ENCODE measurements around the gene NFIX. TPM values are rescaled to one million over a fixed set of nuclear protein-coding genes. Genes with fewer than 3 reads are reported as not detected.
"Not testable (repeated sequence)": the region's sequence is repeated elsewhere in the genome, so short reads cannot be mapped to it uniquely, and the experiment has no call there.

The NFIX gene
- total and polyA plus RNA-seq, 9 of the 15 experiments (the other 6 are each of a cell fraction or from before 2014, with no cell fraction given), result 0.28 to 26.8 (median 5.4) TPM

DNA sequence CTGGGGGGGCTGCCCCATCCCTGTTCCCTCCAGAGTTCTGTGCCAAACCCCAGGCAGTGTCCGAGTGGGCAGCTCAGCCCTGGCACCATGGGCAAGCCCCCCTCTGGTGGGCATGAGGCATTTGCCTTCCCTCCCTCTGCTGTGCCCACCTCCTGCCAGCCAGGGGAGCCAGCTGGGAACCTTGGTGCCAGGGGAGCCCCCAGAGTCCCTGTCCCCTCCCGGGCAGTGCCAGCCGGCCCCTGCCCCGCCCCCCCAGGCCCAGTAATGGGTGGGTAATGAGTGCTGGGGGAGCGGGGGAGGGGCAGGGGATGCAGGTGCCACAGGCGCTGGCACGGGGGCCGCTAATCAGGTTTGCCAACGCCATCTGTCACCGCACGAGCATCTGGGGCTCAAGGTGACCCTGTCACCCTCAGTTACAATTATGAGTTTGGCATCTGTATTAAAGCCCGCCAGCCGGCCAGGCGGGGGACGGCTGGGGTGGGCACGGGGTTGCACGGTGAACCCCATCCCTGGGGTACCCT, 20.0 kb upstream of the NFIX start:
- Histone ChIP-seq H3K27ac (ENCODE audit: extremely low read depth, low read depth, low read length) (no peak overlapping the region), H4K20me1 (replicated peaks; ENCODE audit: control insufficient read depth, insufficient read depth, low read length) (no peaks in the 10 kb centered on the region), H3K4me2 (ENCODE audit: insufficient read depth, low read length) (no peak overlapping the region), H3K36me3 (ENCODE audit: control insufficient read depth, insufficient read depth, low read length) (no peaks in the 10 kb centered on the region), H3K4me3 (no peak overlapping the region), H3K4me1 (replicated peaks in 1 of 2; ENCODE audit: control insufficient read depth in 2 of 2, insufficient read depth in 2 of 2, low read length in 2 of 2) (peaks cover 8 to 45% of the 10 kb centered on the region in 2 experiments; a peak in 4 of 5 replicates), H3K9me1 (ENCODE audit: control insufficient read depth, insufficient read depth, low read length) (no peaks in the 10 kb centered on the region), H3K79me2 (ENCODE audit: control insufficient read depth, insufficient read depth, low read length) (no peaks in the 10 kb centered on the region), H3K9me3 (replicated peaks; ENCODE audit: control insufficient read depth, insufficient read depth, low read depth, low read length) (no peaks in the 10 kb centered on the region), H2AFZ (ENCODE audit: low read depth, low read length) (no peak overlapping the region), H3K27me3 (ENCODE audit: control insufficient read depth in 2 of 2, insufficient read depth in 2 of 2, low read length in 2 of 2) (no peaks in the 10 kb centered on the region), H3K9ac (ENCODE audit: insufficient read depth in 1 of 2, low read depth in 2 of 2, low read length in 2 of 2) (peak overlapping the region in 1 of 2 experiments; percentile 90; a peak in 2 of 4 replicates)
- peak in 2 of 4 experiments; percentile 2 to 3 for DNase-seq (ENCODE audit: extremely low read depth in 1 of 4, low spot score in 3 of 4)
- no peak for ATAC-seq
- FAIRE-seq, result no peak
- ChIA-PET CTCF (ENCODE audit: low intra/inter-chr PET ratio) (no interaction called here), POLR2A (interaction anchor here (0.9 to 1.7 kb wide), 2 partner anchors 21 to 105 kb away, joined by 4 to 5 read pairs; no protein-coding TSS in a partner anchor)
- in situ Hi-C loops (cut with MboI) (loop anchor here (5.0 to 10.0 kb wide), 2 partner anchors 117 to 450 kb away; no protein-coding TSS in a partner anchor), intact Hi-C loops (cut with micrococcal nuclease) (loop anchor here (5.0 kb wide), 1 partner anchor 287 kb away; no protein-coding TSS in a partner anchor)
- TF ChIP-seq TEAD2 (tag; IDR thresholded peaks at IDR 0.05) (no peak), RBFOX2 (IDR thresholded peaks at IDR 0.05; ENCODE audit: low read depth, low read length) (0 out of 2 replicates have a peak, but pooled peaks have one; percentile 20)
- 63% methylated on average over 5 of the region's 17 CpGs for WGBS (ENCODE audit: insufficient coverage, low coverage, missing lambda C conversion rate)
- BruUV-seq (replicated peaks), result no TSS peak

DNA sequence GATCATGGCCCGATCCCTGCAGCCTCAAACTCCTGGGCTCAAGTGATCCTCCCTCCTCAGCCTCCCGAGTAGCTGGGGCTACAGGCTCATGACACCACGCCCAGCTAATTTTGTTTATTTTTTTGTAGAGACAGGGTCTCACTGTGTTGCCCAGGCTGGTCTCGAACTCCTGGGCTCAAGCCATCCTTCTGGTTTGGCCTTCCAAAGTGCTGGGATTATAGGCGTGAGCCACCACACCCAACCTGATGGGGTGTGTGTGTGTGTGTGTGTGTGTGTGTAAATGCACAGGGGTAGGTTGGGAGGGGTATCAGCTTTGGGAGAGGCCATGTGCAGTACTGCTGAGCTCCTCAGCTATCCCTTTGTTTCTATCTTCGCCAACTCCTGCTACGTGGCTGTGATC, 19.2 kb upstream of the NFIX start:
- H3K27ac ChIP-seq (ENCODE audit: extremely low read depth, low read depth, low read length); H3K9me3 ChIP-seq (replicated peaks; ENCODE audit: control insufficient read depth, insufficient read depth, low read depth, low read length); H4K20me1 ChIP-seq (replicated peaks; ENCODE audit: control insufficient read depth, insufficient read depth, low read length); H3K4me2 ChIP-seq (ENCODE audit: insufficient read depth, low read length); H3K4me3 ChIP-seq; H3K27me3 ChIP-seq (ENCODE audit: control insufficient read depth in 2 of 2, insufficient read depth in 2 of 2, low read length in 2 of 2); FAIRE-seq; H2AFZ ChIP-seq (ENCODE audit: low read depth, low read length); H3K9ac ChIP-seq (ENCODE audit: insufficient read depth in 1 of 2, low read depth in 2 of 2, low read length in 2 of 2); BruUV-seq (replicated peaks); ATAC-seq; H3K9me1 ChIP-seq (ENCODE audit: control insufficient read depth, insufficient read depth, low read length); H3K36me3 ChIP-seq (ENCODE audit: control insufficient read depth, insufficient read depth, low read length); H3K79me2 ChIP-seq (ENCODE audit: control insufficient read depth, insufficient read depth, low read length): not testable (repeated sequence)
- WGBS (ENCODE audit: insufficient coverage, low coverage, missing lambda C conversion rate), result 40% methylated on average over 7 of the region's 7 CpGs
- peak in 2 of 4 experiments; percentile 5 to 7 for DNase-seq (ENCODE audit: extremely low read depth in 1 of 4, low spot score in 3 of 4)
- intact Hi-C loops (cut with micrococcal nuclease), result loop anchor here (5.0 kb wide), 1 partner anchor 286 kb away; no protein-coding TSS in a partner anchor
- ChIA-PET POLR2A (interaction anchor here (0.6 to 3.1 kb wide), 6 partner anchors 11 to 234 kb away, joined by 3 to 17 read pairs (median 4); no protein-coding TSS in a partner anchor), CTCF (ENCODE audit: low intra/inter-chr PET ratio) (interaction anchor here (0.8 kb wide), 1 partner anchor 118 kb away, joined by 5 read pairs; no protein-coding TSS in a partner anchor)
- peaks cover 8 to 49% of the 10 kb centered on the region in 2 experiments; a peak in 4 of 5 replicates for H3K4me1 ChIP-seq (replicated peaks in 1 of 2; ENCODE audit: control insufficient read depth in 2 of 2, insufficient read depth in 2 of 2, low read length in 2 of 2)
- in situ Hi-C loops (cut with MboI), result loop anchor here (5.0 to 10.0 kb wide), 2 partner anchors 116 to 449 kb away; no protein-coding TSS in a partner anchor
- TF ChIP-seq ZNF121 (CRISPR knock-in tag; conservative IDR thresholded peaks at IDR 0.05), result peak; percentile 76
